IPS-18a (cell line): Measurements from ENCODE around the gene GOLGB1.

ENCODE experiments used
- H3K27ac ChIP-seq: one replicate; pipeline ENCODE4 v1.5.1; 2013; ENCODE audit warnings: low read length
- H3K27me3 ChIP-seq: one replicate; pipeline ENCODE4 v1.6.1; 2013; ENCODE audit warnings: mild to moderate bottlenecking, low read length; ENCODE audit not compliant: control insufficient read depth, insufficient read depth
- H3K36me3 ChIP-seq: one replicate; pipeline ENCODE4 v1.6.1; 2013; ENCODE audit warnings: low read depth, low read length; ENCODE audit not compliant: control insufficient read depth
- H3K4me1 ChIP-seq: one replicate; pipeline ENCODE4 v1.6.1; 2013; ENCODE audit warnings: low read depth, low read length; ENCODE audit not compliant: control insufficient read depth
- H3K4me3 ChIP-seq: one replicate; pipeline ENCODE4 v1.5.1; 2013; ENCODE audit warnings: low read length
- H3K9ac ChIP-seq: one replicate; pipeline ENCODE4 v1.6.1; 2013; ENCODE audit warnings: mild to moderate bottlenecking, low read length, moderate library complexity
- H3K9me3 ChIP-seq: one replicate; pipeline ENCODE4 v1.6.1; 2013; ENCODE audit warnings: low read depth, low read length; ENCODE audit not compliant: control insufficient read depth

Gene GOLGB1

GRCh38 chr3:121737644-121738043 is 11.9 kb downstream of the GOLGB1 start:
- no peaks in the 10 kb centered on the region for H3K9me3 ChIP-seq
- no peak overlapping the region for H3K4me3 ChIP-seq
- H3K4me1 ChIP-seq = no peaks in the 10 kb centered on the region
- no peak overlapping the region for H3K27ac ChIP-seq
- no peaks in the 10 kb centered on the region for H3K27me3 ChIP-seq
- no peak overlapping the region for H3K9ac ChIP-seq
- H3K36me3 ChIP-seq = no peaks in the 10 kb centered on the region

- no peaks in the 10 kb centered on the region for H3K4me1 ChIP-seq
- no peak overlapping the region for H3K4me3 ChIP-seq
- H3K27ac ChIP-seq = no peak overlapping the region
- H3K36me3 ChIP-seq = no peaks in the 10 kb centered on the region
- H3K27me3 ChIP-seq = no peaks in the 10 kb centered on the region
- no peaks in the 10 kb centered on the region for H3K9me3 ChIP-seq
- no peak overlapping the region for H3K9ac ChIP-seq
Observed at GRCh38 chr3:121736112-121736511, 13.4 kb downstream of the GOLGB1 start.

DNA sequence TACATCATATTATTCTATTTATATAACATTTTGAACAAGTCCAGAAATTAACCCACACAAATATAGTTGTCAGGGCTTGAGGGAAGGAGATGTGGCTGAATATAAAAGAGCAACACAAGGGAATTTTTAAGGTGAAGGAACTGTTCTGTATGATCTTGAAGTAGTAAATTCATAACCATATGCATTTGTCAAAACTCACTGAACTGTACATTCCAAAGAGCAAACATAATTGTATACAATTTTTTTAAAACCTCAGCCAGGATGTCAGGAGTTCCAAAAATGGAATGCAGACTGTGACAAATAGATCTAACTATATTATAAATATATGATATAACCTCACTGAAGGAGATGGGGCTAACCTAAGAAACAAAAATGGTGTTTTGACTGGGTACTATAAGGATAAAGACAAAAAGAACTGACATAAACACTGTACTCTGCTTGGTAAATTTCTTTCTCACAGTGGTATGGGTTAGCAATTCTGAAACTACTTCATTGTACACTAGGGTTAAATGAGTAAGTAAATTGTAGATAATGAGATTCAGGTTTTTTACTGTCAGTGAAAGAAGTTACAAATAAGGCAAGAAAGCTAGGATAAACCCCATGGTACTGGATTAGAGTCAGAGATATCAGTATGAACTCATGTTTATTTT is 14.4 kb downstream of the GOLGB1 start:
- Histone ChIP-seq H3K9ac (no peak overlapping the region), H3K9me3 (no peaks in the 10 kb centered on the region), H3K36me3 (no peaks in the 10 kb centered on the region), H3K27ac (no peak overlapping the region), H3K27me3 (no peaks in the 10 kb centered on the region), H3K4me1 (no peaks in the 10 kb centered on the region), H3K4me3 (no peak overlapping the region)

DNA sequence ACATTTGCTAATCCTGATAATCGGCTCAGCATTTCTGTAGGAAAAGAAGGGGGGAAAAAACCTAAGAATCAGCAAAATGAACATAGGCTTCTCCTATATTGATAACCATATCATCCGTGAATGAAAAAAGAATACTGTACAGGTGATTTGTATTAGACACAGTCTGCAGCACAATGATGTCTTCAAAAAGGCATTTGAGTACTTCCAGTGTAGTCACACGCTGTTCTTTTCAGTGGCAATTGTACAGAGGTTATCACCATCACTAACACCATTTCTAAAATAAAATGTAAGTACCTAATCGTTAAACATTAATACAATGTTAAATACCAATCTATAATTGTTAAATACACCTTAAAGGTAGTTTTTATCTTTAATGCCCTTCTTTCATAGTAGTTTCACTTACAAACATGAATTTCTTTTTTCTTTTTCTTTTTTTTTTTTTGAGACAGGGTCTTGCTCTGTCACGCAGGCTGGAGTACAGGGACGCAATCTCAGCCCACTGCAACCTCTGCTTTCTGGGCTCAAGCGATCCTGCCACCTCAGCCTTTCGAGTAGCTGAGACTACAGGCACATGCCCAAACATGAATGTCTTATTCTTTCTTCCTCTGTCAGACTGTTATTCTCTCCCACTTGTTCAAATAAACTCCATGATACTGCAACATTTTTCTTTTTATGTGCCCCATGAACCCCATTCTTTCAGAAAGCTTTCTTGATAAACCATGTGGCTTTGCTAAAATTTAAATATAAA is 18.4 kb downstream of the GOLGB1 start:
- no peak overlapping the region for H3K9ac ChIP-seq
- H3K9me3 ChIP-seq = no peaks in the 10 kb centered on the region
- H3K4me1 ChIP-seq = no peaks in the 10 kb centered on the region
- H3K27ac ChIP-seq = no peak overlapping the region
- peaks cover 16% of the 10 kb centered on the region for H3K36me3 ChIP-seq
- H3K4me3 ChIP-seq = no peak overlapping the region
- no peaks in the 10 kb centered on the region for H3K27me3 ChIP-seq

GRCh38 chr3:121724130-121724529 is 25.4 kb downstream of the GOLGB1 start:
- Histone ChIP-seq H3K36me3 (peaks cover 50% of the 10 kb centered on the region), H3K9ac (no peak overlapping the region), H3K27me3 (no peaks in the 10 kb centered on the region), H3K9me3 (no peaks in the 10 kb centered on the region), H3K4me1 (no peaks in the 10 kb centered on the region), H3K4me3 (no peak overlapping the region), H3K27ac (no peak overlapping the region)

DNA sequence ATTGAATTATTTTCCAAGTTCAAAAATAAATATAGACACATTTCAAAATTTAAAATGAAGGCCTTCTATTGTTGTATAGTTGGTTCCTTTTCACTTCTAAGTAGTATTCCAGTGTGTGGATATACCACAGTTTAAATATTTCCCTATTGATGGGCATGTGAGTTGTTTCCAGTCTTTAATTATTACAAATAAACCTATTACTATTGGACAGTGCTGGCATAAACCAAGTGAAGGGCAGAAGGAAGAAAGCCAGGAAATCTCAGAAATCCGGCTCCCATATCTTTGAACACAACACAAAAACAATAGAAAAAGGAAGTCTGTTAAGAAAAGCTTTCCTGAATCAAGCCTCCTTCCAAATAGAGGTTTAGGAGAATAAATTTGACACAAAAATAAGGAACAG is 26.1 kb downstream of the GOLGB1 start:
- Histone ChIP-seq H3K9ac (no peak overlapping the region), H3K4me1 (no peaks in the 10 kb centered on the region), H3K27ac (no peak overlapping the region), H3K9me3 (no peaks in the 10 kb centered on the region), H3K27me3 (no peaks in the 10 kb centered on the region), H3K4me3 (no peak overlapping the region), H3K36me3 (peaks cover 48% of the 10 kb centered on the region)

GRCh38 chr3:121722411-121722810 is 27.1 kb downstream of the GOLGB1 start:
- no peak overlapping the region for H3K4me3 ChIP-seq
- H3K9ac ChIP-seq = no peak overlapping the region
- H3K36me3 ChIP-seq = peaks cover 54% of the 10 kb centered on the region
- no peaks in the 10 kb centered on the region for H3K4me1 ChIP-seq
- H3K27ac ChIP-seq = no peak overlapping the region
- H3K27me3 ChIP-seq = no peaks in the 10 kb centered on the region
- H3K9me3 ChIP-seq = no peaks in the 10 kb centered on the region

GRCh38 chr3:121720163-121720562 is 29.4 kb downstream of the GOLGB1 start:
- no peaks in the 10 kb centered on the region for H3K27me3 ChIP-seq
- peaks cover 57% of the 10 kb centered on the region for H3K36me3 ChIP-seq
- no peaks in the 10 kb centered on the region for H3K4me1 ChIP-seq
- no peak overlapping the region for H3K9ac ChIP-seq
- H3K9me3 ChIP-seq = no peaks in the 10 kb centered on the region
- H3K4me3 ChIP-seq = no peak overlapping the region
- no peak overlapping the region for H3K27ac ChIP-seq

DNA sequence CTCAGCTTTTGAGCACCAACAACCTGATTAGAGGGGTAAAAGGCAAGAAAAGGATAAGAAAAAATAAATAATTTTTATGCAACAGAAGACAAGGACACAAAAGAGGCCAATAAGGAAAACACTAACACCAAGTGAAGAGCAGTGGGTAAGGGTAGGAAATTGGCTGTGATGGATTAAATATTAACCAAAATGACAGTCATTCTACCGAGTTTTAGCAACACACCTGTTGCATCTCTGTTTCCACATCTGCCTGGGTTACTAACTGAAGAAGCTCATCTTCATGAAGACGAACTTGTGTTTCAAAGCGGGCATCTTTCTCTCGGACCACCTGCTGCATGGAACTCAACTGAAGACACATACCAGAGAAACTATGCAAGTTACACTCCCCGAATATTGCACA is 30.1 kb downstream of the GOLGB1 start:
- Histone ChIP-seq H3K4me1 (no peaks in the 10 kb centered on the region), H3K4me3 (no peak overlapping the region), H3K9me3 (no peaks in the 10 kb centered on the region), H3K27ac (no peak overlapping the region), H3K9ac (no peak overlapping the region), H3K27me3 (no peaks in the 10 kb centered on the region), H3K36me3 (peaks cover 51% of the 10 kb centered on the region)

GRCh38 chr3:121718205-121718846 is 31.2 kb downstream of the GOLGB1 start:
- peaks cover 53% of the 10 kb centered on the region for H3K36me3 ChIP-seq
- H3K27ac ChIP-seq = no peak overlapping the region
- no peak overlapping the region for H3K4me3 ChIP-seq

DNA sequence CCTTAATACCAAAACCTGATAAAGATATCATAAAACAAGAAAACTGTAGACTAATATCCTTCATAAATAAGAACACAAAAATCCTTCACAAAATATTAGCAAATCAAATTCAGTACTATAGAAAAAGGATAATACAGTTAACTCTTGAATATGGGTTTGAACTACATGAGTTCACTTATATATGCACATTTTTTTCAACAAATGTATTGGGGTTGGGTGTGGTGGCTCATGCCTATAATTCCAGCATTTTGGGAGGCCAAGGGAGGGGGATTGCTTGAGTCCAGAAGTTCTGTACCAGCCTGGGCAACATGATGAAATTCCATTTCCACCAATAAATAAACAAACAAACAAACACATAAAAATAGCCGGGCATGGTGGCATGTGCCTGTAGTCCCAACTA is 39.2 kb downstream of the GOLGB1 start:
- Histone ChIP-seq H3K27ac (no peak overlapping the region), H3K27me3 (no peaks in the 10 kb centered on the region), H3K4me3 (no peak overlapping the region), H3K36me3 (peaks cover 6% of the 10 kb centered on the region), H3K9ac (no peak overlapping the region), H3K9me3 (no peaks in the 10 kb centered on the region), H3K4me1 (no peaks in the 10 kb centered on the region)

More at GRCh38 chr3:121718205-121718846, 31.2 kb downstream of the GOLGB1 start:
- H3K4me1 ChIP-seq = no peaks in the 10 kb centered on the region
- H3K9ac ChIP-seq = no peak overlapping the region
- no peaks in the 10 kb centered on the region for H3K27me3 ChIP-seq
- no peaks in the 10 kb centered on the region for H3K9me3 ChIP-seq
